Measurements from ENCODE around the gene GLYR1.

- TF ChIP-seq ZBTB11 (CRISPR knock-in tag; IDR thresholded peaks at IDR 0.05) (no peak), SP2 (IDR thresholded peaks at IDR 0.05; ENCODE audit: extremely low read depth, low read depth, low read length, poor library complexity, severe bottlenecking) (no peak), ZBTB49 (CRISPR knock-in tag; IDR thresholded peaks at IDR 0.05; ENCODE audit: borderline replicate concordance) (no peak), ZBTB26 (CRISPR knock-in tag; IDR thresholded peaks at IDR 0.05) (no peak)
Observed at GRCh38 chr16:4832698-4833343, 14.3 kb downstream of the GLYR1 start.

Measured in K562 (cell line).